ENCODE data around the gene FAM236B.
"Not testable (repeated sequence)": the region's sequence is repeated elsewhere in the genome, so short reads cannot be mapped to it uniquely, and the experiment has no call there.

The FAM236B gene

GRCh38 chrX:72782560-72782959 lies at the start of gene FAM236B:
TSS of gene FAM236B (minus strand) at chrX:72782660. CDS start at chrX:72782560, 100 bp downstream.
- in situ Hi-C loops (cut with HindIII; ENCODE audit: low sequenced_read_pairs), result not testable (repeated sequence)

GRCh38 chrX:72830701-72831100 lies 48.2 kb upstream of the FAM236B start:
- in situ Hi-C loops (cut with HindIII; ENCODE audit: low sequenced_read_pairs), result not testable (repeated sequence)

- in situ Hi-C loops (cut with HindIII; ENCODE audit: low sequenced_read_pairs), result not testable (repeated sequence)
These were observed 25.6 kb upstream of the FAM236B start, which contains the start of gene FAM236D for GRCh38 chrX:72808110-72808509. TSS of gene FAM236D (minus strand) at chrX:72808210. CDS start at chrX:72808110, 100 bp downstream.

- in situ Hi-C loops (cut with HindIII; ENCODE audit: low sequenced_read_pairs), result not testable (repeated sequence)
These were observed 7.9 kb upstream of the FAM236B start for GRCh38 chrX:72790390-72790789.

- in situ Hi-C loops (cut with HindIII; ENCODE audit: low sequenced_read_pairs), result not testable (repeated sequence)
These were observed 5.7 kb upstream of the FAM236B start for GRCh38 chrX:72788142-72788541.

GRCh38 chrX:72783964-72784363 lies 1.5 kb upstream of the FAM236B start:
- in situ Hi-C loops (cut with HindIII; ENCODE audit: low sequenced_read_pairs), result not testable (repeated sequence)

- in situ Hi-C loops (cut with HindIII; ENCODE audit: low sequenced_read_pairs), result not testable (repeated sequence)
These were observed 991 bp upstream of the FAM236B start for GRCh38 chrX:72783365-72783936.

GRCh38 chrX:72778146-72778545 lies 4.3 kb downstream of the FAM236B start:
- in situ Hi-C loops (cut with HindIII; ENCODE audit: low sequenced_read_pairs), result not testable (repeated sequence)

GRCh38 chrX:72777467-72777790 lies 5.0 kb downstream of the FAM236B start:
- in situ Hi-C loops (cut with HindIII; ENCODE audit: low sequenced_read_pairs), result not testable (repeated sequence)

- in situ Hi-C loops (cut with HindIII; ENCODE audit: low sequenced_read_pairs), result not testable (repeated sequence)
These were observed 5.6 kb downstream of the FAM236B start, which contains the start of gene DMRTC1B for GRCh38 chrX:72776653-72777466. TSS of gene DMRTC1B (plus strand) at chrX:72776890. CDS start at chrX:72845136, 68,246 bp downstream.

- in situ Hi-C loops (cut with HindIII; ENCODE audit: low sequenced_read_pairs), result not testable (repeated sequence)
These were observed 22.0 kb downstream of the FAM236B start for GRCh38 chrX:72760454-72760853.

- in situ Hi-C loops (cut with HindIII; ENCODE audit: low sequenced_read_pairs), result not testable (repeated sequence)
These were observed 33.9 kb downstream of the FAM236B start for GRCh38 chrX:72748545-72748944.

GRCh38 chrX:72745546-72745945 lies 36.9 kb downstream of the FAM236B start:
- in situ Hi-C loops (cut with HindIII; ENCODE audit: low sequenced_read_pairs), result not testable (repeated sequence)

- in situ Hi-C loops (cut with HindIII; ENCODE audit: low sequenced_read_pairs), result no loop called here
These were observed 46.9 kb downstream of the FAM236B start for GRCh38 chrX:72735561-72735960.

GRCh38 chrX:72733636-72734035 lies 48.8 kb downstream of the FAM236B start:
- in situ Hi-C loops (cut with HindIII; ENCODE audit: low sequenced_read_pairs), result not testable (repeated sequence)

Measured in DLD1 (cell line).